Spleen (tissue), 7 donors: Measurements from ENCODE around the gene ANGEL2.

ENCODE experiments used
- POLR2AphosphoS5 ChIP-seq, 3 donors: sonication (generic); formaldehyde crosslinking; IDR thresholded peaks; one replicate each; pipeline ENCODE4 v1.5.1; 2017; ENCODE audit warnings: antibody characterized with exemption in 3 of 3
- TF ChIP-seq, protein P1 (sequence below), 11 experiments: fragments of 200-600 bp in 7 of 11; fragments of 450-650 bp in 4 of 11; sonication (generic) in 4 of 11; IDR thresholded peaks in 8 of 11; conservative IDR thresholded peaks in 3 of 11; 1 replicate in 7 of 11; 2 replicates in 4 of 11; pipeline versions ENCODE4 v1.4.0 to v1.8.0; 2016 to 2021; ENCODE audit warnings: antibody characterized with exemption in 11 of 11, inconsistent platforms in 4 of 11, mild to moderate bottlenecking in 1 of 11
- donor health status: DM: no; HTN: no; CAD: no; lungs with moderate emphysema.
- donor health status: DM: no; HTN: no; CAD: no.
- donor health status: DM: no; HTN: no; CAD: no.

- TF ChIP-seq, protein P1, sequence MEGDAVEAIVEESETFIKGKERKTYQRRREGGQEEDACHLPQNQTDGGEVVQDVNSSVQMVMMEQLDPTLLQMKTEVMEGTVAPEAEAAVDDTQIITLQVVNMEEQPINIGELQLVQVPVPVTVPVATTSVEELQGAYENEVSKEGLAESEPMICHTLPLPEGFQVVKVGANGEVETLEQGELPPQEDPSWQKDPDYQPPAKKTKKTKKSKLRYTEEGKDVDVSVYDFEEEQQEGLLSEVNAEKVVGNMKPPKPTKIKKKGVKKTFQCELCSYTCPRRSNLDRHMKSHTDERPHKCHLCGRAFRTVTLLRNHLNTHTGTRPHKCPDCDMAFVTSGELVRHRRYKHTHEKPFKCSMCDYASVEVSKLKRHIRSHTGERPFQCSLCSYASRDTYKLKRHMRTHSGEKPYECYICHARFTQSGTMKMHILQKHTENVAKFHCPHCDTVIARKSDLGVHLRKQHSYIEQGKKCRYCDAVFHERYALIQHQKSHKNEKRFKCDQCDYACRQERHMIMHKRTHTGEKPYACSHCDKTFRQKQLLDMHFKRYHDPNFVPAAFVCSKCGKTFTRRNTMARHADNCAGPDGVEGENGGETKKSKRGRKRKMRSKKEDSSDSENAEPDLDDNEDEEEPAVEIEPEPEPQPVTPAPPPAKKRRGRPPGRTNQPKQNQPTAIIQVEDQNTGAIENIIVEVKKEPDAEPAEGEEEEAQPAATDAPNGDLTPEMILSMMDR (IDR thresholded peaks at IDR 0.05 in 8 of 11, conservative IDR thresholded peaks at IDR 0.05 in 3 of 11): no peak
- TF ChIP-seq POLR2AphosphoS5 (IDR thresholded peaks at IDR 0.05): no peak
Measured at GRCh38 chr1:212990276-212990675, 25.4 kb downstream of the ANGEL2 start.
